GM12878 (cell line): ENCODE results near the gene TEC. TPM values are rescaled to one million over a fixed set of nuclear protein-coding genes. Genes with fewer than 3 reads are reported as not detected.

Source experiments
- BMI1 ChIP-seq: fragments of 450-650 bp; IDR thresholded peaks from 2 replicates; pipeline ENCODE4 v1.6.1; 2016; ENCODE audit warnings: mild to moderate bottlenecking, moderate library complexity, borderline replicate concordance
- CHD2 ChIP-seq: IDR thresholded peaks from 2 replicates; pipeline ENCODE4 v1.6.1; 2011; ENCODE audit warnings: low read depth, low read length, improper control_type of control experiment, borderline replicate concordance
- CREB1 ChIP-seq: IDR thresholded peaks from 2 replicates; pipeline ENCODE4 v1.6.1; 2012; ENCODE audit warnings: low read depth, mild to moderate bottlenecking, inconsistent platforms
- EZH2 ChIP-seq: IDR thresholded peaks from 2 replicates; pipeline ENCODE4 v1.6.1; 2012; ENCODE audit warnings: low read depth, mild to moderate bottlenecking, control low read depth, inconsistent platforms, low read length, borderline replicate concordance; ENCODE audit not compliant: control insufficient read depth
- HCFC1 ChIP-seq: fragments of 150-350 bp; IDR thresholded peaks from 2 replicates; pipeline ENCODE4 v1.6.1; 2014; ENCODE audit warnings: low read length
- MEF2A ChIP-seq: IDR thresholded peaks from 2 replicates; pipeline ENCODE4 v1.6.1; 2011; ENCODE audit warnings: low read depth, mild to moderate bottlenecking, low read length, moderate library complexity; ENCODE audit not compliant: insufficient read depth
- MXI1 ChIP-seq: fragments of 150-350 bp; IDR thresholded peaks from 2 replicates; pipeline ENCODE4 v1.6.1; 2011; ENCODE audit warnings: low read depth, mild to moderate bottlenecking, inconsistent platforms, low read length, improper control_type of control experiment
- NBN ChIP-seq: fragments of 450-650 bp; IDR thresholded peaks from 2 replicates; pipeline ENCODE4 v1.6.1; 2016
- NRF1 ChIP-seq: conservative IDR thresholded peaks from 2 replicates; pipeline ENCODE4 v1.6.1; 2011; ENCODE audit warnings: mild to moderate bottlenecking, low read depth, low read length, improper control_type of control experiment
- RAD21 ChIP-seq: IDR thresholded peaks from 2 replicates; pipeline ENCODE4 v1.6.1; 2011; ENCODE audit warnings: mild to moderate bottlenecking, low read depth, low read length, moderate library complexity; ENCODE audit not compliant: insufficient read depth
- RELB ChIP-seq: fragments of 450-650 bp; IDR thresholded peaks from 2 replicates; pipeline ENCODE4 v1.6.1; 2017; ENCODE audit warnings: low read depth, mild to moderate bottlenecking, moderate library complexity
- RUNX3 ChIP-seq: IDR thresholded peaks from 2 replicates; pipeline ENCODE4 v1.6.1; 2012; ENCODE audit warnings: low read length, inconsistent platforms
- SP1 ChIP-seq: IDR thresholded peaks from one replicate; pipeline ENCODE4 v1.6.1; 2011; ENCODE audit warnings: low read depth, low read length
- TBL1XR1 ChIP-seq: IDR thresholded peaks from 2 replicates; pipeline ENCODE4 v1.6.1; 2012; ENCODE audit warnings: low read depth, low read length, improper control_type of control experiment
- ZNF217 ChIP-seq: fragments of 450-650 bp; IDR thresholded peaks from 2 replicates; pipeline ENCODE4 v1.6.1; 2017; ENCODE audit warnings: antibody characterized with exemption, mild to moderate bottlenecking
- polyA plus RNA-seq, 11 experiments: library from polyadenylated mRNA; depleted of rRNA in 4 of 11; unstranded in 6 of 11; stranded (reverse) in 5 of 11; fragments of >200 nt; fragmentation: Nextera tagmentation in 4 of 11; fragmentation: Illumina TruSeq in 1 of 11; extraction: Ambion mirVana in 4 of 11; extraction: Trizol in 1 of 11; gene quantifications; 1 replicate in 1 of 11; 2 replicates in 10 of 11; pipeline versions ENCODE4 v1.2.1 to v1.2.3, GENCODE V29; 2011 to 2016; ENCODE audit warnings: inconsistent platforms in 2 of 11, missing spikeins in 2 of 11, low read depth in 1 of 11
- total RNA-seq, 4 experiments: library from RNA; depleted of rRNA in 3 of 4; stranded (reverse); fragments of >200 nt in 3 of 4; fragmentation: Illumina TruSeq in 1 of 4; extraction: Trizol in 1 of 4; gene quantifications; 2 replicates each; pipeline versions ENCODE4 v1.2.1 to v1.2.3, GENCODE V29; 2013 to 2021
- TF ChIP-seq, protein P1 (sequence below): IDR thresholded peaks from 2 replicates; pipeline ENCODE4 v1.6.1; 2012; ENCODE audit warnings: improper control_type of control experiment, low read depth, low read length; ENCODE audit not compliant: insufficient replicate concordance
- TF ChIP-seq, protein P2 (sequence below): fragments of 450-650 bp; IDR thresholded peaks from 2 replicates; pipeline ENCODE4 v1.6.1; 2018; ENCODE audit warnings: mild to moderate bottlenecking, low read depth, moderate library complexity; ENCODE audit not compliant: partially characterized antibody
- TF ChIP-seq, protein P3 (sequence below): fragments of 450-650 bp; IDR thresholded peaks from 2 replicates; pipeline ENCODE4 v1.6.1; 2016; ENCODE audit warnings: mild to moderate bottlenecking

Gene TEC
- total and polyA plus RNA-seq, 10 of the 15 experiments (the other 5 are each of a cell fraction or from before 2014, with no cell fraction given), result 7.4 to 27.2 (median 17.1) TPM

- TF ChIP-seq, protein P1, sequence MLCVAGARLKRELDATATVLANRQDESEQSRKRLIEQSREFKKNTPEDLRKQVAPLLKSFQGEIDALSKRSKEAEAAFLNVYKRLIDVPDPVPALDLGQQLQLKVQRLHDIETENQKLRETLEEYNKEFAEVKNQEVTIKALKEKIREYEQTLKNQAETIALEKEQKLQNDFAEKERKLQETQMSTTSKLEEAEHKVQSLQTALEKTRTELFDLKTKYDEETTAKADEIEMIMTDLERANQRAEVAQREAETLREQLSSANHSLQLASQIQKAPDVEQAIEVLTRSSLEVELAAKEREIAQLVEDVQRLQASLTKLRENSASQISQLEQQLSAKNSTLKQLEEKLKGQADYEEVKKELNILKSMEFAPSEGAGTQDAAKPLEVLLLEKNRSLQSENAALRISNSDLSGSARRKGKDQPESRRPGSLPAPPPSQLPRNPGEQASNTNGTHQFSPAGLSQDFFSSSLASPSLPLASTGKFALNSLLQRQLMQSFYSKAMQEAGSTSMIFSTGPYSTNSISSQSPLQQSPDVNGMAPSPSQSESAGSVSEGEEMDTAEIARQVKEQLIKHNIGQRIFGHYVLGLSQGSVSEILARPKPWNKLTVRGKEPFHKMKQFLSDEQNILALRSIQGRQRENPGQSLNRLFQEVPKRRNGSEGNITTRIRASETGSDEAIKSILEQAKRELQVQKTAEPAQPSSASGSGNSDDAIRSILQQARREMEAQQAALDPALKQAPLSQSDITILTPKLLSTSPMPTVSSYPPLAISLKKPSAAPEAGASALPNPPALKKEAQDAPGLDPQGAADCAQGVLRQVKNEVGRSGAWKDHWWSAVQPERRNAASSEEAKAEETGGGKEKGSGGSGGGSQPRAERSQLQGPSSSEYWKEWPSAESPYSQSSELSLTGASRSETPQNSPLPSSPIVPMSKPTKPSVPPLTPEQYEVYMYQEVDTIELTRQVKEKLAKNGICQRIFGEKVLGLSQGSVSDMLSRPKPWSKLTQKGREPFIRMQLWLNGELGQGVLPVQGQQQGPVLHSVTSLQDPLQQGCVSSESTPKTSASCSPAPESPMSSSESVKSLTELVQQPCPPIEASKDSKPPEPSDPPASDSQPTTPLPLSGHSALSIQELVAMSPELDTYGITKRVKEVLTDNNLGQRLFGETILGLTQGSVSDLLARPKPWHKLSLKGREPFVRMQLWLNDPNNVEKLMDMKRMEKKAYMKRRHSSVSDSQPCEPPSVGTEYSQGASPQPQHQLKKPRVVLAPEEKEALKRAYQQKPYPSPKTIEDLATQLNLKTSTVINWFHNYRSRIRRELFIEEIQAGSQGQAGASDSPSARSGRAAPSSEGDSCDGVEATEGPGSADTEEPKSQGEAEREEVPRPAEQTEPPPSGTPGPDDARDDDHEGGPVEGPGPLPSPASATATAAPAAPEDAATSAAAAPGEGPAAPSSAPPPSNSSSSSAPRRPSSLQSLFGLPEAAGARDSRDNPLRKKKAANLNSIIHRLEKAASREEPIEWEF, result peak; percentile 98
- TF ChIP-seq BMI1 (peak; percentile 25; the same call in 1 of the 2 replicates), TBL1XR1 (peak; percentile 97), MEF2A (peak; percentile 99), RUNX3 (peak; percentile 79), CHD2 (peak; percentile 73; the same call in 1 of the 2 replicates), SP1 (peak; percentile 47), RELB (peak; percentile 66; the same call in 1 of the 2 replicates), NBN (peak; percentile 62; the same call in 1 of the 2 replicates), RAD21 (no peak), HCFC1 (no peak), CREB1 (peak; percentile 83), MXI1 (peak; percentile 88), EZH2 (no peak), NRF1 (no peak), ZNF217 (peak; percentile 64; the same call in 1 of the 2 replicates)
- TF ChIP-seq, protein P2, sequence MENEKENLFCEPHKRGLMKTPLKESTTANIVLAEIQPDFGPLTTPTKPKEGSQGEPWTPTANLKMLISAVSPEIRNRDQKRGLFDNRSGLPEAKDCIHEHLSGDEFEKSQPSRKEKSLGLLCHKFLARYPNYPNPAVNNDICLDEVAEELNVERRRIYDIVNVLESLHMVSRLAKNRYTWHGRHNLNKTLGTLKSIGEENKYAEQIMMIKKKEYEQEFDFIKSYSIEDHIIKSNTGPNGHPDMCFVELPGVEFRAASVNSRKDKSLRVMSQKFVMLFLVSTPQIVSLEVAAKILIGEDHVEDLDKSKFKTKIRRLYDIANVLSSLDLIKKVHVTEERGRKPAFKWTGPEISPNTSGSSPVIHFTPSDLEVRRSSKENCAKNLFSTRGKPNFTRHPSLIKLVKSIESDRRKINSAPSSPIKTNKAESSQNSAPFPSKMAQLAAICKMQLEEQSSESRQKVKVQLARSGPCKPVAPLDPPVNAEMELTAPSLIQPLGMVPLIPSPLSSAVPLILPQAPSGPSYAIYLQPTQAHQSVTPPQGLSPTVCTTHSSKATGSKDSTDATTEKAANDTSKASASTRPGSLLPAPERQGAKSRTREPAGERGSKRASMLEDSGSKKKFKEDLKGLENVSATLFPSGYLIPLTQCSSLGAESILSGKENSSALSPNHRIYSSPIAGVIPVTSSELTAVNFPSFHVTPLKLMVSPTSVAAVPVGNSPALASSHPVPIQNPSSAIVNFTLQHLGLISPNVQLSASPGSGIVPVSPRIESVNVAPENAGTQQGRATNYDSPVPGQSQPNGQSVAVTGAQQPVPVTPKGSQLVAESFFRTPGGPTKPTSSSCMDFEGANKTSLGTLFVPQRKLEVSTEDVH, result no peak
- TF ChIP-seq, protein P3, sequence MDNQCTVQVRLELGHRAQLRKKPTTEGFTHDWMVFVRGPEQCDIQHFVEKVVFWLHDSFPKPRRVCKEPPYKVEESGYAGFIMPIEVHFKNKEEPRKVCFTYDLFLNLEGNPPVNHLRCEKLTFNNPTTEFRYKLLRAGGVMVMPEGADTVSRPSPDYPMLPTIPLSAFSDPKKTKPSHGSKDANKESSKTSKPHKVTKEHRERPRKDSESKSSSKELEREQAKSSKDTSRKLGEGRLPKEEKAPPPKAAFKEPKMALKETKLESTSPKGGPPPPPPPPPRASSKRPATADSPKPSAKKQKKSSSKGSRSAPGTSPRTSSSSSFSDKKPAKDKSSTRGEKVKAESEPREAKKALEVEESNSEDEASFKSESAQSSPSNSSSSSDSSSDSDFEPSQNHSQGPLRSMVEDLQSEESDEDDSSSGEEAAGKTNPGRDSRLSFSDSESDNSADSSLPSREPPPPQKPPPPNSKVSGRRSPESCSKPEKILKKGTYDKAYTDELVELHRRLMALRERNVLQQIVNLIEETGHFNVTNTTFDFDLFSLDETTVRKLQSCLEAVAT, result peak; percentile 52; the same call in 1 of the 2 replicates
These were observed 72.7 kb downstream of the TEC start (continued) for GRCh38 chr4:48196758-48197504.
